IPS-NIHi11 (cell line): ENCODE results near the gene OGT.

Experiments used
- DNase-seq: peaks from one replicate; pipeline ENCODE4 v3.0.0; 2012; ENCODE audit warnings: mixed read lengths, low spot score

OGT gene

DNA sequence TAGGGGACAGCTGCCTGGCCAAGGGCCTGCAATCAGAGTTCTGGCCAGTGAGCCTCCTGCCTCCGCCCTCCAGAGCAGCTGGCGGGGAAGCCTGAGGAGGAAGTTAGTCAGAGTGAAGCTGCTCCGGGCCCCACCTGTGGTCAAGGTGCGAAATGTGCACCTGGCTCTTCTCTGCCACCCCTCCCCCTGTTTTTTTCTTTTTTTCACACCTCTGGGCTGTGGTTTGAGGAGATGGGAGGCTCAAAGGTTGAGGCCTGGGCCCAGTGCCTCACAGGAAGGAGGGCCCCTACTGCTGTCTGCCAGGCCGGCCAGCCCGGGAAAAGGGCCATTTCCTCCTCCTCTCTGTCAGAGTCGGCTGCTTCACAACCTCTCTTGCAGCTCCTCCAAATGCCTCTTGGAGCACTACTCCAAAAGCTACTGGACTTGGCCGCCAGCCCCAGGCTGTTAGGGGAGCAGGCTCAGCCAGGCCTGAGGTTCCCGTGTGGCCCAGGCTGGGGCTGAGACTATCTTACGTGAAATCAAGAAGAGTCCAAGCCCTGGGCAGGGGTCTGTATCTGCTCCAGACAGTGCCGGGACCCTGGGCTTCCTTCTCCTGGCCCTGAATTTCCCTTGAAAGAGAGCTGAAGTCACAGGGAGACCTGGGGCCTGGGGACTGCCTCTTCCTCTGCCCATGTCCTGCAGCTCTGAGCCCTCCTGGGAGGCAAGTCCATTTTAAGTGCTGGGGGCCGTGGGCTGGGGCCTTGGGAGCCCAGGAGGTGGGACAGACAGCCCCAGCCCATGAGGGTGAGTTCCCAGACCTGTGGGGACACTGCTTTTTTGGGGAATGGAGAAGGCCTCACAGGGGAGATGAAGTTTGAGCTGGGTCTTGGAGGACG lies 89.9 kb downstream of the OGT start:
- peak; percentile 66 for DNase-seq

DNA sequence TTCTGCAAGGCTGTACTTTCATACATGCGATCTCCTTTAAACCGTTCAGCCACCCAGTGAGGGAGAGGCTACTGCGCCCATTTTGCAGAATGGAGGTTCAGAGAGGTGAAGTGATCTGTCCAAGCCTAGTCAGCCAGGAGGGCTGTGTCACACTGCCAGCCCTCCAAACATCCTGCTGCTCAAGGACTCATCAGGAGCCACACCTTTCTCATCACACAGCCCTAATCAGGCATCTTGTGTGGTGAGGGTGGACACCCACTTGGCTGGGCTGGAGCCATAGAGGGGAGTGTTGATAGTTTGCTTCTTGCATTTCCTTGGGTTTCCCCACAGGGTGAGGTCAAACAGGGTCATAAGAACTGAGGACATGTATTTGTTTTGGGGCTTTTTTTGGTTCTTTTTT lies 90.8 kb downstream of the OGT start:
- no peak for DNase-seq

DNA sequence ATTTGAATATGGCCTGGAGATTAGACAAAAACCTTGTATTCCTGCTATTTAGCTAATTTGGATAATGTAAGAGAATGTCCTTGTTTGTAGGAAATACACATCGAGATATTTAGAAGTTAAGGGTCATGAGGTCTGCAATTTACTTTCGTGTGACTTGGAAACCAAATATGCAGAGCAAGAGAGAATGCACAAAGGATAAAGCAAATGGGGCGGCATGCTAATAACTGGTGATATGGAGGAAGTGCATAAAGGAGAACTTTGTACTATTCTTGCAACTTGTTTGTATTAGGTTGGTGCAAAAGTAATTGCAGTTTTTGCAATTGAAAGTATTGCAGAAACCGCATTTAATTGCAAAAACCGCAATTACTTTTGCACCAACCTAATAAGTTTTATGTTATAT lies 92.6 kb downstream of the OGT start:
- no peak for DNase-seq
